IPS-NIHi11 (cell line): ENCODE data around the gene F2.
"Not testable (repeated sequence)": the region's sequence is repeated elsewhere in the genome, so short reads cannot be mapped to it uniquely, and the experiment has no call there.

ENCODE experiments used
- DNase-seq: peaks from one replicate; pipeline ENCODE4 v3.0.0; 2012; ENCODE audit warnings: mixed read lengths, low spot score

Gene F2

DNA sequence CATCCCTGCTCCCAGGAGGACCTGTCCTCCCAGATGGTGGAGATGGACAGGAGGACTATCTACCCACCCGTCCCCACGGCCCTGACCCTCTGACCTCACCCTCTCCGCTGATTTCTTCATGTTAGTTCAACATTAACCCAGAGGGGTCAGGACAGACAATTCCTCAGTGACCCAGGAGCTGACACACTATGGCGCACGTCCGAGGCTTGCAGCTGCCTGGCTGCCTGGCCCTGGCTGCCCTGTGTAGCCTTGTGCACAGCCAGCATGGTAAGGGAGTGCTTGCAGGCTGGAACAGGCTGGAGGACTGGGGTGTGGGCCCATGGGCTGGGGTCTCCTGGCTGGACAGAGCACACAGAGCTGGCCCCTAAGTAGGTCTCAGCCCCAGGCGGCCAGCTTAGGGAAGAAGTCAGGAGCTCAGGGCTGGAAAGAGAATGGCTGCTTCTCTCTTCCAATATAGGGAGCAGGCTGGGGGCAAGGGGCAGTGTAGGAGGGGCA, at the start of gene F2:
TSS of gene F2 (plus strand) at position 166 of the 495 bp plus-strand sequence. CDS start at position 189, 23 bp downstream.
- DNase-seq: no peak

DNA sequence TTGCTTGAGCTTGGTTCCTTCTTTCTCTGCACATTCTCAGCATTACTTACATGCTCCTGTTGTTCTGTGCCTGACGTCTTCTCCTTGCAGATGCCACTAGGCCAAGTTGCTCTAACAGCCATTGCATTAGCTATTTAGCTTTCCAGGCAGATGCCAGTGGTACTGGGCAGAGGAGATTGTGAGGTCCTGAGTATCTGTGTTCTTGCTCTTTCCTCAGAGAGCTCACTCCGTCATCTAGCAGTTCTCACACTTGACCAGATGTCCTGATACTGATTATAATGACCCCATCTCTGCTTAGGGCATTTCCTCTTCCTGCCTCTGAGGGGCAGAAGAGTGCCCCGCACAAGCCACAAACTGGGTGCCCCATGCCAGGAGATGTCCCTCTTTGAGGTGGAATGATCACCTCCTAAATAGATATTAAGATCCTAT, 49.3 kb upstream of the F2 start:
- DNase-seq: peak; percentile 58

DNA sequence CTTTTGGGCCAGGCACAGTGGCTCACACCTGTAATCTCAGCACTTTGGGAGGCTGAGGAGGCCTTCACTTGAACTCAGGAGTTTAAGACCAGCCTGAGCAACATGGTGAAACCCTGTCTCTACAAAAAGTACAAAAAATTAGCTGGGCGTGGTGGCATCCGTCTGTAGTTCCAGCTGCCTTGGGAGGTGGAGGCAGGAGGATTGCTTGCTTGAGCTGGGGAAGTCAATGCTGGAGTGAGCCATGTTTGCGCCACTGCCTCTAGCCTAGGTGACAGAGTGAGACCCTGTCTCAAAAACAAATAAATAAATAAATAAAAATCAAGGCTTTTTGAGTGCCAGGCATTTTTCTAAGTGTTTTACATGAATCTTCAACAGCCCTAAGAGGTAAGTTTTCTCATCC, 48.5 kb upstream of the F2 start:
- DNase-seq: not testable (repeated sequence)

DNA sequence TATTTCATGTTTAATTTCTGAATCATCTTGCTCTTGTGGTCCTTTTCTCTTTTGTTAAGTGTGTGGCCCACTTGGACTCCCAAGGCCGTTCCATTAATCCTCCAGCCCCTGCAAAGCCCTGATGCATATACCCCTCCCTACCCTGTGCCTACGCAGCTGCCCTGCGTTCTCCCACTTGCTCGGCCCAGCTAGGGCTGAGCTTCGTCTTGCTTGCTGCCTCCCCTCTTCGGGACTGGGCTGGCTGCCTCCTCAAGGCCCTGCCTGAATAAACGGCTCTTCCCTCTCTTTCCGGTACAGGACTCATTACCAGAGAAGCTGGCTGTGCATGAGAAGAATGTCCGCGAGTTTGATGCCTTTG, 47.1 kb upstream of the F2 start:
- DNase-seq: no peak

DNA sequence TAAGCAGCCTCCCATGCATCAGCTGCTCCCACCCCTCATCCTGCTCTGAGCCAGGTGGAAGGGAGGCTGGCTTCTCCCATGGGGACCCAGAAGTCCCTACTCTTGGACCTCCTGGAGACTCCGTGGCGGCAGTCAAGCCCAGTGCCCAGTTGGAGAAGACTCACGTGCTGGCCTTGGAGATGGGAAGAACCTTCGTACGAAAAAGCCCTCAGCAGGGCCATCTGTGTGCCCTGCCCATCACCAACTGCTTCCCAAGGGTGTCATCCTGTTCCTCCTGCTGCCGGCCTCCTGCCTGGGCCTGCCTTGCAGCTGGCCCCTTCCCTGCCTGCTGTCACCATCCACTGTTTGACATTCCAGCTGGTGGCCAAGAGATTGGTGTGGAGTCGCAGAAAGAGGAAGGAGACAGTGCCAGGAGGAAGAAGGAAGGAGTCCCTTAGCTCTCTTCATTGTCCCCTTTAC, 46.6 kb upstream of the F2 start:
- no peak for DNase-seq

DNA sequence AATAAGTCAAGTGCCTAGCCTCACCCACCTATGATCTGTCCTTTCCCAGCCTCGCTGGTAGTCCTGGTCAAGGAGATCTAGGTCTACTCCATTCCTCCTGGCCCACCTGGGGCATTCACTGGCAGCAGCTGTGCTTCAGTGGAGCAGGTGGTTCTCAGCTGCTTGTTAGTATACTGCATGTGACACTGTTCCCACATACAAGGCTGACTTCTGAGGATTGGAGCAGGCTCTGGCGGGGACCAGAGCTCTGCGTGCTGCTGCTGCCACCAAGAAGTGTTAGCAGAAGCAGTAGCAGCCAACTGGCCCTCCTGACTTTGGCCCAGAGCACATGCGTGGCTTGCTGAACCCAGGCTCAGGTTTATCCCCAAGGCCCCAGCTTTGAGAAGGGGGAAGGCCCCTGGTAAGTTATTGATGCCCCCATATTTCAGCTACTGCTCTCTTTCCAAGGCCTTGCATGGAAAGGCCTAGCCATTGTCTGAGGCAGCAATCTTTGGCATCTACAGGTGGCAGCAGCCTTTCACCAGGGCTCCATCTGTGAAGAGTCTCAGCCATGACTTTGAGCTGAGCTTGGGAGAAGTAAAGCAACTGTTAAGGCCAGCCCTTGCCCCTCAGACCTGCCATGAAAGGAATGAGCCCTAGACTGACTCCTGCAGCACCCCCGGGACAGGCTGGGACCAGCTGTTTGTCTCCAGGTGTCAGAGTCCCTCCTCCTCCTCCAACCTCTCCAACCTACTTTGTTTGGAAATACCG, 45.1 kb upstream of the F2 start:
- DNase-seq: no peak

DNA sequence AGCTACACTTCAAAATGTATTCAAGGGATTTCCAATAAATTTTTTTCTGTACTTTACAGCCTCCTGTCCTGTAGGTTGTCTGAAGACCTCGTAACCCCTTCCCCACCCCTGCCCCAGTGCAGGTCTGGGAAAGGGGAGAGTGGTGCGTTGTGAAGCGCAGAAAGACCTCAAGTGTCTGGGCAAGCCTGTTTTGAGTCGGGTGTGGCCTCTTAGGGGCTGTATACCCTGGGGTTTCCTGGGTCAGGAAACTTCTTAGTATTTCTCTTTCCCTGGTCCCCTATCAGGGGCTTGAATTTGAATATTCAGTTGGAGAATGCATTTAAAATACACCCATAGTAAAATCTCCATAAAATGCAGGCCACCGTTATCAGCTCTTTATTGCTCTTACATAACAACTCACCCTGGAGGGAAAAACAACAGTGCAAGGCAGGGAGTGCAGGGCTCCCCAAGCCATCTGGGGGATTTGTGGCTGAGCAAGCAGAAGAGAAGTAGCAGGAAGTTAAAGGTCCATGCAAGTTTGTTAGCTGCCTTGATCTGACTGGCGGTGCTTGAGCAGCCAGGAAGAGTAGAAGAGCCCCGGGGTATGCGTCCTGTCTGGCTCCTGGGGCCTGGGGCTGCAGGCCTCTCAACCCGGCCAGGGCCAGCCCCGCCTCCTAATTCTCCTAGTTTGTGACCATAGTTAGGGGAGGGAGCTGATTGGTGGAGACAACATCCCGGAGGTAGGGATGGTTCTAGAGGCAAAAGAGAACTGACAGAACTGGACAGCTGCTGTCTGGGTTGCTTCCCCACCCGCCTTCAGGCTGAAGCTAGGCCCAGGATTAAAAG, 44.3 kb upstream of the F2 start:
- DNase-seq: peak; percentile 95

DNA sequence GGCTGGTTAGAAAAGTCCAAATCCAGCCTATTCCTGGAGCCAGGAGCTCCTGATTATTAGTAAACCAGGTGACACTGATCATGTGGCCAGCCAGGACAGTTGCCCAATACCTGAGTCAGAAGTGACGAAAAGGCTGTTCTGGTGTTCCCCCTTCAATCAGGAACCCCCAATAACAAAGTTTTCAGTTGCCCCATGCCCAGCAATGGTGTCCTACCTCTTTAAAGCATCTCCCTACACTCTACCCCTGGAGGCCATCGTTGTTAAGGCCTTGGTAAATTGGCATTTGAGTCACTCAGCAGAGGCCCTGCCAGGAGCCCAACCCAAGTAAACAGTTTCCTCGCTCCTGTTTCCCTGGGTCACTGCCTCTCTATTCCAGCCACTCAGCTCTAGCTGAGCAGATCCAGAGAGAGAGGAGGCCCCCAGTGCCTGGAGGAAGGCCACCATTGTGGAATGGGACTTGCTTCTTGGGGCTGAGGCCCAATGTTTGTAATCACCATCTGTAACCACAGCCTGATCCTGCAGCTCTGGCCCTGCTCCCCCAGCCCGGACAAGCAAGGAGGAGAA, 43.6 kb upstream of the F2 start:
- no peak for DNase-seq

DNA sequence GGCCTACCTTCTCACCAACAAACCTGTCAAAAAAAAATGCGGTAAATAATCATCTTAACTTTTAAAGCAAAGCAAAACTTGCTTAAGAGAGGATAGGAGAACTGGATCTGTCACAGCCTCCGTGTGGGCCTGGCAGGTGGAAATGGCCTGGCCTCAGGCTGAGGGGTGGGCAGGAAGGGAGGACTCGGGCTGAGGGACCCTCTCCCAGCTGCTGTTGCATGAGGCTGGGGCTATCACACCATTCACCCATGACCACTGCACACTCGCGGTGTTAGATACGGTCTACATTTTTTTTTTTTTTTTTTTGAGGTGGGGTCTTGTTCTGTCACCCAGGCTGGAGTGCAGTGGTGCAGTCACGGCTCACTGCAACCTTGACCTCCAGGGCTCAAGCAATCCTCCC, 43.1 kb upstream of the F2 start:
- DNase-seq: no peak

DNA sequence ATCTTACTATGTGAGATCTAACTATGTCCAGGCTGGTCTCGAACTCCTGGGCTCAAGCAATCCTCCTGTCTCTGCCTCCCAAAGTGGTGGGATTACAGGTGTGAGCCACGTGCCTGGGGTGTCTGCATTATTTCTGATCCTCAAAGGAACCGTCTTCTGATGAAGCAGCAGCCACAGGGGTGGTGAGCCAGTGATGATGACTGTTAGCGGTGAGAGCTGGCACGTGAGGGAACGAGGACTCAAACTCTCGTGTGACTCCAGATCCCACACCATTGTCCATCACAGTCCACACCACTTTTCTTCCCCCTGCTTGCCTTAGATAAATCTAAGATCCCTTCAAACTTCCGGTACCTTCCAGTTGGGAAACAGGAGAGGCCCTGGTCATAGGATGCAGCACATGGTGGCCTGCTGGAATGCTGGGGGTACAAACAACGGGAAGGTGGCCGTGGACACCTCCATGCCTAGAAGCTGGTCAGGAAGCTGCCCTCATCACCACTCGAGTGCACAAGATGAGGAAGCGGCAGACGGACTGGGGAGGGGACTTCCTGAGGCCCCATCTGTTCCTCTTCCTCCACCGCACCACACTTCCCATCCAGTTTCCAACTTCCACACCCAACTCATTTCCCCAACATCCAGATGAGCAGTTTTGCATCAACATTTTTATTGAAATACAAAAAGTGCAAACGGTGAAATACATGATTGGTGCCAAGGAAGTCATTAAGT, 42.4 kb upstream of the F2 start:
- no peak for DNase-seq

DNA sequence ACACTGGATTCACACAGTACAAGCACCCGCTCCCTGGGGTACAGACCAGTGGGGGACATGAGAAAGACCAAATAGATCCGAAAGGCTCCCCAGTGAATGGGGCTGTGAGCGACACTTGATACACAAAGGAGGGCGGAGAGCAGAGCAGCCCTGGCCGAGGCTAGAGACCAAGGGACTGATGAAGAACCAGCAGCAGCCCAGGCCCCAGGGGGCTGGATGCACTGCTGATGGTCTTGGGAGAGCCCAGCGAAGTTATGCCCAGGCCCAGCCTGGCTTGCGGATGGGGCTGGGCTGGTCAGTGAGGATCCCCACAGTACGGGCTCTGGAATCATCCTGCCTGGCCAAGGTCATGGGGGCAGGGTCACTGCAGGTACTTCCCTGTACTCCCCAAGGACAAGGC, 41.8 kb upstream of the F2 start:
- DNase-seq: no peak

DNA sequence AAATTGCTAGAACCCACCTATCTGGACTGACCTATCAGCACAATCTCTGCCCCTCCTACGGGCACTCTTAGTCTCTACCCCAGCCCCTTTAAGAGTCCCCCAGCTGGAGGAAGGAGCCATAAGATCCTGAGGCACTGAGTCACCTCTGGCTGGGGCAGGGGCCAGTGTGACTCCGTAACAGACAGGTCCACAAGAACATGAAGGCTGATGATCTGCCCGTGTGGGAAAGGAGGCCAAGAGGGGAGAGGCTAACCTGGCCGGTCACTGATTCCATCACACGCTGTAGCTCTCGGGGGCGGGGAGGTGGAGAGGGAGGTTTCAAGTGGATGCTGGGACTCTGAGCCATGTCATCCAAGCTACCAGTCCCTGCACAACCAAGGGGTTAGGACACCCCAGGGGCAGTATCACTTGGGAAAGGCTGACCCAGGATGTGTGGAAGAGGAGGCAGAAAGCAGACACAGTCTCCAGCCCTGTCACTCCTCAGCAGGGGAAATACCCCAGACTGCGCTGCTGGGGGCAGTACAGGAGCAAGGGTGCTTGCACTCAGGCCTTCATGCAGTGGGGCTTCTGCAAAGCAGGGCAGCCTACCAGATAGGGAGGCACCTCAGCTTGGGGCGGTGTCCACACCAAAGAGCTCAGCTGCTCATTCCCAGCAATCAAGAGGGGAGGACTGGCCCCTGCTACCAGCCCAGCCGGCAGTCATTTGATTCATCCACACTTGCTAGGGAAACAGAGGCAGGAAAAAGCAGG, 40.8 kb upstream of the F2 start:
- DNase-seq: no peak

DNA sequence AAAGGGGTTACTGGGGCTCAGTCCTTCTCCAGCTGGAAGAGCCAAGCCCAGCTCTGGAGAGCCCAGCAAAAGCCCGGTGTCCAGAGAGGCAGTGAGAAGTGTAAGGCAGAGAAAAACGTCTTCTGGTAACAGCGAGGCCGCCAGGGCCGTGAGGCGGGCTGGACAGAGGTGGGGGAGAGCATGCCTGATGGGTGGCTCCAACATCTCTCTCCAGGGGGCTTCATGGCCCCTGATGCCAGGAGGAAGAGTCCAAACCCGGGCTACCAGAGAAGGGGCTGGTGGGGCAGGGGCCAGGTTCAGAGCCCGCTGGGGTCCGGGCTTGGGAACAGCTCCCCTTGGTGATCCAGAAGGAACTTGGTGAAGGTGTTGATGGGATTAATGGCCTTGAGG, 40.3 kb upstream of the F2 start:
- DNase-seq: no peak

DNA sequence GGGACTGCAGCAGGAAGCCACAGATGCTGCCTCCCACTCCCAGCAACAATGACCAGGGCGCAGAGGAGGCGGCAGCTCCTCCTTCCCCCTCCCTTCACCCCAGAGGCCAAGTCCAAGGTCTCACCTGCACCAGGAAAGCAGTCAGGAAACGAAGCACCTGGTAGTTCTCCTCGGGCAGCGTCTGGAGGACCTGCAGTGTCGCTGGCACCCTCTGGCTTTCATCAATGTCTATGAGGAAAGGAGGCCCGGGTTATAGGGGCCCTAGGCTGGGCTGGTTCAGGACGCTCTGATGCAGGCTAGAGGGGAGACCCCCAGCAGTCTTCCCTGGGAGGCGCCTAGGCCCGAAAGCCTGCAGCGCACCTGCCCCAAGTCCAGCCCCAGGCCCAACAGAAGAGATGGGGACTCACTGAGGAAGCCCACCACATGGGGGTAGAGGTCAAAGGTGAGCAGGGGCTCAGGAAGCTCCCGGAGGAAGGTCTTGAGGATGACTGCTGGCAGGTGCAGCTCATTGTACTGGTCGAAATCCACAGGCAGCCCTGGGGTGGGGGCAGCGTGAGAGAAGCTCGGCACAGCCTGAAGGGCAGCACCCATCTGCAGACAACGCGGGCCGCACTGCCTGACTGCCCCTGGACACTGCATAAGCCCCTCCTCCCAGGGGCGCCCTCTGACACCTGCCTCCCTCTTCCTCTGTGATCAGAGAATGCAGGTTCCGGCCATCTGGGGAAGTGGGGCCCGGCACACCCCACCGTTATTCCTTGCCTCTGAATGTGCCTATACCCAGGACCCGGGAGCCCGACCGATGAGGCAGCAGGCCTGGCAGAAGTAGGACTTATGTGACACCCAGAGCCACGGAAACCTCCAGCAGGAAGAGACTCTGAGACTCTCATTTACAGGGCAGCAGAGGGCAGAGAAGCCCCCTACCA, 39.5 kb upstream of the F2 start:
- DNase-seq: no peak

DNA sequence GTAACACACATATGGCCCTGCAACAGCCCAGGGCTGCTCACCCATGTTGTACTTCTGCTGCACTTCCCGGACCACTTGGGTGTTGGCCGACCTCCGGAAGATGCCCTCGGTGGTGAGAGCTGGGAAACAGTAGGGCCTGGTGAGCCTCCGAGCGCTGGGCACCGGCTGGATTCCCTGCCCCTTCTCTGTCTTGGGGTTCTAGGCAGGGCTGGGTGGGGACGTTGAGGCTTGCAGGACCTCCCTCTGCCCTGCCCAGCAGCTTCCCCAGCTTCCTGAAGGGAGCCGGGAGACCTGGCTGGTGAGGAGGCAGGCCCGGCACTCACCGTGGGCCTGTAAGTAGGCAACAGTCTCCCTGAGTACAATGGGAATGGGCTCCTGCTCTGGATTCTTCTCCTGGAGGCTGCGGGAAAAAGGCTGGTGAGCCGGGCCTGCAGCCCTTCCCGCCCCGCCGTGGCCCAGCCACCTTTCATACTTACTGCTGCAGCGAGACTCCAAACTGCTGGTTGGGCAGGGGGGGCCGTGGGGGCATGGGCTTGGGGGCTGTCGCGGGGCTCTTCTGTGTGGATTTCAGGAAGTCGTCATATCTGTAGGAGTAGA, 38.8 kb upstream of the F2 start:
- DNase-seq: no peak

DNA sequence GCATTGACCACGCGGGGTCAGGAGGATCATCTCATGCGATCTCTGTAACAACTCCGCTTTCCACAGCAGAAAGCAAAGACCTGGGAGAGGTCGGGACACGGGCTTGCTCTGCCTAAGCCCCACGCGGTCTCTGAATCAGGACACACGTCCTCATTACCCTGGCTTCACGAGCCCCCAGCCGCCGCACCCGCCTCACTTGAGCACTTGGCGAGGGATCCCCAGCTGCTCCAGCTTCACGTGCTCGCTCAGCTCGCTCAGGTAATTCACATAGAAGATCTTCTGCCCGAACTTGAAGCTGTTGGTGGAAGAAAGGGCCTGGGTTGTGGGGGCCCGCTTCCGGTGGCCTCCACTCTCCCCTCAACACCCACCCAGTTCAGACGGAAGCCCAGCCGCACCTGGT, 38.2 kb upstream of the F2 start:
- no peak for DNase-seq

DNA sequence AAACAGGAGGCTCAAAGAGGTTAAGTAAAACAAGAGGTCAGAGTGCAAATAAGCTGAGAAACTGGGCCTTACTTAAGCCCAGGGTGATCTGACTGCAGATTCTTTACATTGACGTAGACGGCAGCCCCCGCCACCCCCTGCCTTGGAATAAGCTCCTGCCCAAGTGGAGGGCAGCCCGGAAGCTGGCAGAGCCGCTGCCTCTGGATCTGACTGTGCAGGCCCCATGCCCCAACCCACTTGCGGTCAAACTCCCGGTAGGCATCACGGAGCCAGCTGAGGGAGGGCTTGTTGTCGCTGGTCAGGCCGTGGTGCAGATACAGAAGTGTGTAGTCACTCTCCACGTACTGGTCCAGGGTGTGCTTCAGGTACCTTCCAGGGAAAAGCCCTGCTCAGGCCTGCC, 37.2 kb upstream of the F2 start:
- DNase-seq: no peak

DNA sequence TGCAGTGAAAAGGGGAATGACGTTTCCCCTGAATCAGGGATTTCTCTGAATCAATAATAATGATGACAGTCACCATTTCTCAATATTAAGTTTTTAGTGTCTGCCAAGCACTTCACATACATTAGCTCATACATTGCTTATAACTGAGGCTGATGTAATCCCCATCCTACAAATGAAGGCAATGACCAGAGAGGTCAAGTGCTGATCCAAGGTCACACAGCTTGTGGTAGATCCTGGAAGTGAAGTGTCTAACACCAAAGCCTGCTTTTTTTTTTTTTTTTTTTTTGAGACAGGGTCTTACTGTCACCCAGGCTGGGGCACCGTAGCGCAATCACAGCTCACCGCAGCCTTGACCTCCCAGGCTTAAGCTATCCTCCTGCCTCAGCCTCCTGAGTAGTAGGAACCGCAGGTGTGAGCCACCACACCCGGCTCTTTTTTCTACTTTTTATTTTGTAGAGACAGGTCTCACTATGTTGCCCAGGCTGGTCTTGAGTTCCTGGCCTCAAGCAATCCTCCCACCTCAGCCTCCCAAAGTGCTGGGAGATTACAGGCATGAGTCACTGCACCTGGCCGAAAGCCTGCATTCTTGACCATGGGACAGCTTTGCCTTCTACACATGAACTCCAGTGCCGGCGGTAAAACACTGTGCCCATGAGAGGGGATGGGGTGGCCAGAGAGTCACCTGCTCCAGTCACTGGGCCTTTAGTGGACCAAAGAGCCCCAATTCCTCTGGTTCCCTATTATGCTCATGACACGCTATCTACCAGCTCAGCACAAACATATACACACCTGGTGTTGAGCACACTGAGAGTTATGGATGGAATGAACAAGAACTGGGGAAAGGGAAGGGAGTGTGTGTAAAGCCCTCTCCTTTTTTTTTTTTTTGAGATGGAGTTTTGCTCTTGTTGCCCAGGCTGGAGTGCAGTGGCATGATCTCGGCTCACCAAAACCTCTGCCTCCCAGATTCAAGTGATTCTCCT, 36.0 kb upstream of the F2 start:
- no peak for DNase-seq

DNA sequence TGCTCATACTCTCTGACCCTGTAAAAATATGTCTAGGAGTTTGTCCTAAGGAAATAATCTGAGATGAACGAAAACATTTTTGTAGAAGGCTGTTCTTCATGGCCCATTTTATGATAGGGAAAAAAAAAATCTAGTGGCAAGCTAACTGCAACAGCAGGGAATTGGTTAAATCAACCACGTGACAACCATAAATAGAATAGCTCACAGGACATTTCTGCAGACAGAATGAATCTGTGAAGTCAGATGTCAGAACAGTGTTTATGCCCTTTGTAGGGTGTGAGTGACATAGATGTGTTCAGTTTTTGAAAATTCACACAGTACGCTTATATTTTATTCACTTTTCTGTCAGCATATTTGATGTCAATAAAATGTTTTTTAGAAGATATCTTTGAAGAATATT, 34.6 kb upstream of the F2 start:
- no peak for DNase-seq
